Neural crest cell (in vitro differentiated cells): ENCODE data around the gene ERC2. TPM values are rescaled to one million over a fixed set of nuclear protein-coding genes. Genes with fewer than 3 reads are reported as not detected.

ENCODE experiments used
- DNase-seq: peaks from one replicate; pipeline ENCODE4 v3.0.0; 2021; ENCODE audit warnings: low read depth, mixed read lengths, low spot score
- H3K27ac Mint-ChIP-seq: one replicate; pipeline ENCODE4 v1.8.0; 2021; ENCODE audit warnings: mild to moderate bottlenecking, mixed read lengths; ENCODE audit not compliant: unreplicated experiment
- H3K27me3 Mint-ChIP-seq: 2 replicates; pipeline ENCODE4 v1.8.0; 2021; ENCODE audit warnings: low read depth, mild to moderate bottlenecking, mixed read lengths
- H3K36me3 Mint-ChIP-seq: 2 replicates; pipeline ENCODE4 v1.8.0; 2021; ENCODE audit warnings: low read depth, mild to moderate bottlenecking, mixed read lengths
- H3K4me1 Mint-ChIP-seq: 2 replicates; pipeline ENCODE4 v1.8.0; 2021; ENCODE audit warnings: mixed read lengths
- H3K4me3 Mint-ChIP-seq: one replicate; pipeline ENCODE4 v1.8.0; 2021; ENCODE audit warnings: mild to moderate bottlenecking, mixed read lengths
- H3K9me3 Mint-ChIP-seq: 2 replicates; pipeline ENCODE4 v1.8.0; 2021; ENCODE audit warnings: mixed read lengths
- total RNA-seq: library from RNA; stranded (reverse); gene quantifications from 2 replicates; pipeline ENCODE4 v1.2.1, GENCODE V29; 2021
- TF ChIP-seq, protein P1 (sequence below): fragments of 200-600 bp; sonication (generic); conservative IDR thresholded peaks from 2 replicates; pipeline ENCODE4 v1.5.0; 2021; ENCODE audit warnings: antibody characterized with exemption, mild to moderate bottlenecking

ERC2 gene
- total RNA-seq, 1 donor from 2014 or later, result 13.5 TPM

DNA sequence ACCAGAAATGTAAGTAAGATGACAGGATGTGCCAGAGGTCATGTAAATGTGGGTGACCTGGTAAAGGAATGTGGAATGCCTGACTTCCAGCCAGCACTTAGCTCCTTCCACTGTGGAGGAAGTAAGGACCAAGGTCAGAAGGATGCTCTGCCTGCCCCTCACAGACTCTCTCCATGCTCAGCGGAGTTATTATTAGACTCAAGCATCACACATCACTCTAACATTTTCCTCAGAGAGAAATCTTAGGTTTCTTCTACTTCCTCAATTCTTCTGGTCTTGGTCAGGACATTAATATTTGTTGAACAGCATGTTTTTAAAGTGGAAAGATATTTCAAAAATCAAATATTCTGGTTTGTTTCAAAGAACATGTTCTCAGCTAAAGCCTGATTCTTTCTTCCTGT lies 749.7 kb downstream of the ERC2 start:
- Mint-ChIP-seq H3K9me3 (no peaks in the 10 kb centered on the region), H3K27me3 (no peaks in the 10 kb centered on the region)
- TF ChIP-seq, protein P1, sequence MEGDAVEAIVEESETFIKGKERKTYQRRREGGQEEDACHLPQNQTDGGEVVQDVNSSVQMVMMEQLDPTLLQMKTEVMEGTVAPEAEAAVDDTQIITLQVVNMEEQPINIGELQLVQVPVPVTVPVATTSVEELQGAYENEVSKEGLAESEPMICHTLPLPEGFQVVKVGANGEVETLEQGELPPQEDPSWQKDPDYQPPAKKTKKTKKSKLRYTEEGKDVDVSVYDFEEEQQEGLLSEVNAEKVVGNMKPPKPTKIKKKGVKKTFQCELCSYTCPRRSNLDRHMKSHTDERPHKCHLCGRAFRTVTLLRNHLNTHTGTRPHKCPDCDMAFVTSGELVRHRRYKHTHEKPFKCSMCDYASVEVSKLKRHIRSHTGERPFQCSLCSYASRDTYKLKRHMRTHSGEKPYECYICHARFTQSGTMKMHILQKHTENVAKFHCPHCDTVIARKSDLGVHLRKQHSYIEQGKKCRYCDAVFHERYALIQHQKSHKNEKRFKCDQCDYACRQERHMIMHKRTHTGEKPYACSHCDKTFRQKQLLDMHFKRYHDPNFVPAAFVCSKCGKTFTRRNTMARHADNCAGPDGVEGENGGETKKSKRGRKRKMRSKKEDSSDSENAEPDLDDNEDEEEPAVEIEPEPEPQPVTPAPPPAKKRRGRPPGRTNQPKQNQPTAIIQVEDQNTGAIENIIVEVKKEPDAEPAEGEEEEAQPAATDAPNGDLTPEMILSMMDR, result no peak

DNA sequence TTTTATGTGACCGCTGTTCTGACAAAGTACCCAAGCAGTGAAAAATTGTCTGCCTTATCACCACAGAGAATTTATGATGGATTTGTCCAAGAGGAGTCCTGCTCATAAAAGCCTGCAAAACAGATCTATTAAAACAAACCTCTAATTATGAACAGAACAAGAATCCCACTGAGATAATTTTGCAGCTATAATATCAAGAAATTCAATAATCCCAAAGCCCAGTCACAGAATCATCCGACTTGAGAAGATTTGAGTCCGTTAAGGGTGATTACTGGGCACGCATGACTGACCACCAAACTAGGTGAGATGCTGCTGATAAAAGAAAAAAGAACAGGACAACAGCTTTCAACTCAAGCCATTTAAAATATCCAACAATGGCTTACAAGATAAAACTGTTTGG lies 750.2 kb downstream of the ERC2 start:
- Mint-ChIP-seq H3K36me3 (no peaks in the 10 kb centered on the region), H3K27ac (no peak overlapping the region), H3K27me3 (no peaks in the 10 kb centered on the region), H3K4me1 (peaks cover 22% of the 10 kb centered on the region), H3K4me3 (no peak overlapping the region), H3K9me3 (no peaks in the 10 kb centered on the region)
- no peak for DNase-seq
- TF ChIP-seq, protein P1, result no peak

More for the DNA sequence above, 749.7 kb downstream of the ERC2 start:
- no peaks in the 10 kb centered on the region for H3K36me3 Mint-ChIP-seq
- no peak for DNase-seq
- peaks cover 26% of the 10 kb centered on the region for H3K4me1 Mint-ChIP-seq
- no peak overlapping the region for H3K27ac Mint-ChIP-seq
- H3K4me3 Mint-ChIP-seq, result no peak overlapping the region

DNA sequence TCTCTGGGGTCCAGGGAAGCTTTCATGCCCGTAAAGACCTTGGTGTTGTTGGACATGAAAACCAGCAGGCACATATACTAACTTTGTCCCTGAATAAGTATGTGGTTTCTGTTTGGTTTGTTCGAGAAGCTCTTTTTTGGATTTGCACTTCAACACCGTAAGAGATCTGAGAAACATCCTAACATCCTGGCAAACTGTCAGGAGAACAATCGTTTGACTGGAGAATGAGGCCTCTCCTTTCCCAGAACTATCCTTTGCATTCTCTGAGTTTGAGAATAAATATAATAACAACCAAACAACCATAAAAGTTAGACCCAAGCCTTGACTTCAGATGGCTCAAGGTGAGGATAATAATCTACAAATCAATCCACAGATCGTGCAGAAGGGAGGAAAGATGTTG lies 750.8 kb downstream of the ERC2 start:
- H3K4me1 Mint-ChIP-seq, result peaks cover 18% of the 10 kb centered on the region
- no peak overlapping the region for H3K27ac Mint-ChIP-seq
- no peak for DNase-seq
- no peak overlapping the region for H3K4me3 Mint-ChIP-seq
- TF ChIP-seq, protein P1, result no peak
- no peaks in the 10 kb centered on the region for H3K27me3 Mint-ChIP-seq
- no peaks in the 10 kb centered on the region for H3K9me3 Mint-ChIP-seq
- no peaks in the 10 kb centered on the region for H3K36me3 Mint-ChIP-seq

DNA sequence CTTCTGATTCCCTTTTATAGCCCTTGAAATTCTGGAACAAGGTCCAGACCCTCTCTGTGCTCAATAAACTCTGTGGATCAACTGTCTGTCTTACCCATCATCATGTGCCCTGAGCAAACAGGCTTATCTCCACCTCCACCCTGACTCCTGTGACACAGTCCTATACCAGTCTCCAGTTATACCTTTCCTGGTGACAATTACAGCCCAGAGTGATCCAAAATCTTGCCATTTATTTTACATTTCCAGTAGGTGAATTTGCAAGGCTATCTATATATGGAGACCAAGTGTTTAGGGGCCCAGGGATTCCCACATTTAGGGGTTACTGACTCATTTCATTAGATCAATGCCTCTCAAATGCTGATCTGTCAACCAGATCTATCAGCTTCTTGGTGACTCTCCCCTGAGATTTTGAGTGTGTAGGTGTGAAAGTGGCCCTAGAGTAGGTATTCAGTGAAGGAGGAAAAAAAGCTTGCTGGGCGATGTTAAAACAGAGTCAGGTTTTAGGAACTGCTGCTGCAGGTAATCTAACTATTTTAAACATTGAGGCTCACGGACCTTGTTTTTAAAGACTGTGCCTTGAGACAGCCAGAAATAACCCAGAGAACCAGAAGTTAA lies 751.5 kb downstream of the ERC2 start:
- H3K9me3 Mint-ChIP-seq, result no peaks in the 10 kb centered on the region
- no peaks in the 10 kb centered on the region for H3K36me3 Mint-ChIP-seq
- peaks cover 11% of the 10 kb centered on the region for H3K4me1 Mint-ChIP-seq
- no peaks in the 10 kb centered on the region for H3K27me3 Mint-ChIP-seq
- TF ChIP-seq, protein P1, result no peak
- DNase-seq, result no peak
- no peak overlapping the region for H3K27ac Mint-ChIP-seq
- no peak overlapping the region for H3K4me3 Mint-ChIP-seq

DNA sequence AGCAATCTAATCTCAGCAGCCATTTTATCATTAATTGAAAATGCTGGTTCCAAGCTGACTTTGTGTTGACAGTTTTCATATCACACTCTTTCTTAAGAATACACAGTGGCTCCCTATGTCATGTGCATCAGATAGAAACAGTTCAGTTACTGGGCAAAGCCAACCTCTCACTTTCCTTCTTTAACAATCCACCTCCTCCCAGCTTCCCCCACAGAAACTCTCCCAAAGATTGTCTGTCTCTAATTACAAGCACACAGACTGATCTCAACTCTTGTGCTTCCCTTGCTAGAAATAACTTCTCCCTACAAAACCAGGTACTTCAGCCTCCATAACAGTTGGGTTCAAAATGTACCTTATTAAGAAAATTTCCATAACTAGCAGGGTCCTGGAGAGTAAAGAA lies 752.2 kb downstream of the ERC2 start:
- no peaks in the 10 kb centered on the region for H3K9me3 Mint-ChIP-seq
- no peak for DNase-seq
- H3K4me3 Mint-ChIP-seq, result no peak overlapping the region
- H3K4me1 Mint-ChIP-seq, result peaks cover 11% of the 10 kb centered on the region
- H3K36me3 Mint-ChIP-seq, result no peaks in the 10 kb centered on the region
- TF ChIP-seq, protein P1, result no peak
- no peaks in the 10 kb centered on the region for H3K27me3 Mint-ChIP-seq
- H3K27ac Mint-ChIP-seq, result no peak overlapping the region
